Stomach smooth muscle (tissue), 2 donors: Measurements from ENCODE around the gene SIK2.

Experiments
- H3K27ac ChIP-seq: one replicate; pipeline ENCODE4 v1.7.0; 2013; ENCODE audit warnings: mild to moderate bottlenecking, low read length, inconsistent platforms
- H3K27me3 ChIP-seq, 2 donors: one replicate each; pipeline ENCODE4 v1.7.0; 2013; ENCODE audit warnings: low read length in 2 of 2; ENCODE audit not compliant: insufficient read depth in 2 of 2, control insufficient read depth in 1 of 2
- H3K36me3 ChIP-seq, 2 donors: one replicate each; pipeline ENCODE4 v1.7.0; 2013; ENCODE audit warnings: low read length in 2 of 2; ENCODE audit not compliant: control insufficient read depth in 2 of 2, insufficient read depth in 2 of 2
- H3K4me1 ChIP-seq: one replicate; pipeline ENCODE4 v1.7.0; 2013; ENCODE audit warnings: low read length; ENCODE audit not compliant: control insufficient read depth, insufficient read depth
- H3K4me3 ChIP-seq, 2 donors: one replicate each; pipeline ENCODE4 v1.7.0; 2013; ENCODE audit warnings: low read length in 2 of 2
- H3K9ac ChIP-seq, 2 donors: one replicate each; pipeline ENCODE4 v1.7.0; 2013; ENCODE audit warnings: low read length in 2 of 2, mild to moderate bottlenecking in 1 of 2
- H3K9me3 ChIP-seq, 2 donors: one replicate each; pipeline ENCODE4 v1.7.0; 2013; ENCODE audit warnings: low read length in 2 of 2; ENCODE audit not compliant: control insufficient read depth in 2 of 2
- donor health status: healthy.
- donor health status: Pancreatic carcinoma.

SIK2 gene

GRCh38 chr11:111623527-111624030, 21.3 kb downstream of the SIK2 start:
- H3K4me3 ChIP-seq = no peak overlapping the region
- H3K36me3 ChIP-seq = peaks cover 2 to 10% of the 10 kb centered on the region in 2 donors
- H3K27me3 ChIP-seq = no peaks in the 10 kb centered on the region
- H3K27ac ChIP-seq = no peak overlapping the region
- H3K9me3 ChIP-seq = no peaks in the 10 kb centered on the region
- H3K4me1 ChIP-seq = no peaks in the 10 kb centered on the region
- no peak overlapping the region for H3K9ac ChIP-seq

GRCh38 chr11:111624608-111625007, 22.4 kb downstream of the SIK2 start:
- Histone ChIP-seq H3K9me3 (no peaks in the 10 kb centered on the region), H3K4me3 (no peak overlapping the region), H3K27ac (no peak overlapping the region), H3K4me1 (no peaks in the 10 kb centered on the region), H3K27me3 (no peaks in the 10 kb centered on the region), H3K9ac (no peak overlapping the region), H3K36me3 (peaks cover 2 to 10% of the 10 kb centered on the region in 2 donors)

DNA sequence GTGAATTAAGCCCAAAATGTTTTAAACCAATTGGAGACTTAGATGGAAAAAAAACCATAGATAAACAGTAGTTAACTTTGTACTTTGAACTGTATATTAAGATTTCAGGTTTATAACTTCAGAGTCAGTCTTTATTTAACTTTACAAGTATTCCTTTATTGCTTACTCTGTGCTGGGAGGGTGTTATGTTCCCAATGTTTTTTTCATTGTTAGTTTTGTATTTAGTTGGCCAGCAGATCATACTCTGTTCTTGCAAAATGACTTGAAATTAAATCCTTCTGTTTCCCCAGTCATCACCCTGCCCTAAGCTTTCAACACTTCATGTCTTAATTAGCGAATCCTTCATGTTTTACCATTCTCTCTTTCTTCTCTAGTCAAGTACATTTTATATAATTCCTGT, 25.3 kb downstream of the SIK2 start:
- H3K36me3 ChIP-seq = peaks cover 2 to 7% of the 10 kb centered on the region in 2 donors
- no peaks in the 10 kb centered on the region for H3K4me1 ChIP-seq
- no peaks in the 10 kb centered on the region for H3K9me3 ChIP-seq
- H3K27ac ChIP-seq = no peak overlapping the region
- no peaks in the 10 kb centered on the region for H3K27me3 ChIP-seq
- no peak overlapping the region for H3K9ac ChIP-seq
- no peak overlapping the region for H3K4me3 ChIP-seq

DNA sequence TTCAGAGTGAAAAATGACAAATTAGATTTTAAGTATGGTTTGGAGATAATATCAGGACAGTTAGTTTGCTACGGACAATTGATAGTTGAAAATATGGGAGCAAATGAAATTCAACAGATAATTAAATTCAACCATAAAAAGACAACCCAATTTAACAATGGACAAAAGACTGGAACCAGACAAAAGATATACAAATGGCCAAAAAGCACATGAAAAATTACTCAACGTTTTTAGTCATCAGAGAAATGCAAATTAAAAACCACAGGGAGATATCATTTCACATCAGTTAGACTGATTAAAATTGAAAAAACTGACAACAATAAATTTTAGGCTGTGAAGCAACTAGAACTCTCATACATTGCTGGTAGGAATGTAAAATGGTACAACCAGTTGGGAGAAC, 27.2 kb downstream of the SIK2 start:
- H3K4me3 ChIP-seq = no peak overlapping the region
- no peak overlapping the region for H3K27ac ChIP-seq
- no peak overlapping the region for H3K9ac ChIP-seq
- no peaks in the 10 kb centered on the region for H3K36me3 ChIP-seq
- no peaks in the 10 kb centered on the region for H3K4me1 ChIP-seq
- no peaks in the 10 kb centered on the region for H3K27me3 ChIP-seq
- no peaks in the 10 kb centered on the region for H3K9me3 ChIP-seq

DNA sequence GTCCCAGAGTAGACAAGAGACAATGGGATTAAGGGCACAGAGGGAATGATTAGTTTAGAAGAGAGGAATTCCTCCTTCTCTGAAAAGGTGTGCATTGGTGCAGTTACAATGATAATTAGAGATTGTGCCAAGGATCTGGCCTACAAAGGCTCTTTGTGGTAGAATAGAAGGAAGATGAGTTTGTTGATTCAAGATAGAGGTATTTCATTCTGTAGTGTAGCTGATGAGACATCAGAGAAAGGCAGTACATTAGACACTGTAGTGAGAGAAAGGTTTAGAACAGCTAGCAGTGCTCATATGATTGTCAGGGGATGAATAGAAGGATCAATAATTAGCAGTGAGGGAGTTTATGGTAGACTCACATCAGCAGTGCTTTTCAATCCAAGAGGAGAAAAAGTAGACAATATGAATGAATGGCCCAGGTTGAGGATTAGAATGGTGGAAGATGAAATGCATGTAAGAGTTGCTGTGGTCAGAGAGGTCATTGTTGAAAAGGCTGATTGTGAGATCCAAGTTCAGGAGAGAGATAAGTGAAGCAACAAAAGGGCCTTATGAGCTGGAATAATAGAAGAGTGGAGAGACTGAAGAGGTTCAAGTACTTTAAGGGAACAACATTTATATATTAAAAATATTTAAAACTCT, 28.9 kb downstream of the SIK2 start:
- Histone ChIP-seq H3K36me3 (no peaks in the 10 kb centered on the region), H3K27me3 (no peaks in the 10 kb centered on the region), H3K4me3 (no peak overlapping the region), H3K27ac (no peak overlapping the region), H3K9me3 (no peaks in the 10 kb centered on the region), H3K4me1 (no peaks in the 10 kb centered on the region), H3K9ac (no peak overlapping the region)

DNA sequence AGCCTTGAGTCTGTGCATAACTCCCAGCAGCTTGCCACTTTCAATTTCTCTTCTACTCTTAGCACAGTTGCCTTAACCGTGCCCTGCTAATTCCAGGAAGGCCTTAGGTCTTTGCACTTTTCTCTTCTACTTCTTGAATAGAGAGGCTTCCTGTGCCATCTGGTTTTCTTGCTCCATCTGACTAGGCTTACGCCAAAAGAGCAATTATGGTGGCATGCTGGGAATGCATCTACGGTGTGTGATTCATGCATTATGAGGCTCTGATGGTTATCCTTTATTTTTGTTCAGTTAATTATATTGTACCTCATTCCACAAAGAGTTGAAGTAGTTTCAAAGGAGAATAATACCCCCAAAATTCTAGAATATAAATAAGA, 29.4 kb downstream of the SIK2 start:
- H3K27ac ChIP-seq = no peak overlapping the region
- no peak overlapping the region for H3K9ac ChIP-seq
- H3K4me3 ChIP-seq = no peak overlapping the region
- H3K4me1 ChIP-seq = no peaks in the 10 kb centered on the region
- H3K36me3 ChIP-seq = no peaks in the 10 kb centered on the region
- H3K9me3 ChIP-seq = no peaks in the 10 kb centered on the region
- H3K27me3 ChIP-seq = no peaks in the 10 kb centered on the region

GRCh38 chr11:111632516-111633220, 30.4 kb downstream of the SIK2 start:
- Histone ChIP-seq H3K4me3 (no peak overlapping the region), H3K4me1 (no peaks in the 10 kb centered on the region), H3K27me3 (no peaks in the 10 kb centered on the region), H3K9ac (no peak overlapping the region), H3K36me3 (no peaks in the 10 kb centered on the region), H3K9me3 (no peaks in the 10 kb centered on the region), H3K27ac (no peak overlapping the region)

DNA sequence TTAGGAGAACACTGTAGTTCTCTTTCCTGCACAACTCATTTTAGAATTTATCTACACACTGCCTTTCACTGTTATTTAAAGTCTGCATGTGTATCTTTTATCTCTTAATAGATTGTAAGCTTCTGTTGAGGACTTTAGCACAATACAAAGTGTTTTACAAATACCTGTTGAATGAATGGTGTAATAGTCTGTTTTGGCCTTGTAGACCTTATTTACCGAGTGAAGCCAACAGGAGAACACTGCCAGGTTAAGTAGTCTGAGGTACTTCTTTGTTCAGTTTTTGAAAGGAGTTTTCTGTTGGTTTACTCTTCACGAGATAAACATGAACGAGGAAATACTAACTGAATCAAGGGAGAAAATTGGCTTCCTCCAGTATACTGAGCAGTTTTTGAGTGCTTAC, 31.0 kb downstream of the SIK2 start:
- Histone ChIP-seq H3K36me3 (no peaks in the 10 kb centered on the region), H3K27ac (no peak overlapping the region), H3K9me3 (no peaks in the 10 kb centered on the region), H3K4me3 (no peak overlapping the region), H3K27me3 (no peaks in the 10 kb centered on the region), H3K9ac (no peak overlapping the region), H3K4me1 (no peaks in the 10 kb centered on the region)

GRCh38 chr11:111633756-111634362, 31.6 kb downstream of the SIK2 start:
- Histone ChIP-seq H3K27me3 (no peaks in the 10 kb centered on the region), H3K27ac (no peak overlapping the region), H3K9me3 (no peaks in the 10 kb centered on the region), H3K4me3 (no peak overlapping the region), H3K36me3 (no peaks in the 10 kb centered on the region), H3K4me1 (no peaks in the 10 kb centered on the region), H3K9ac (no peak overlapping the region)

DNA sequence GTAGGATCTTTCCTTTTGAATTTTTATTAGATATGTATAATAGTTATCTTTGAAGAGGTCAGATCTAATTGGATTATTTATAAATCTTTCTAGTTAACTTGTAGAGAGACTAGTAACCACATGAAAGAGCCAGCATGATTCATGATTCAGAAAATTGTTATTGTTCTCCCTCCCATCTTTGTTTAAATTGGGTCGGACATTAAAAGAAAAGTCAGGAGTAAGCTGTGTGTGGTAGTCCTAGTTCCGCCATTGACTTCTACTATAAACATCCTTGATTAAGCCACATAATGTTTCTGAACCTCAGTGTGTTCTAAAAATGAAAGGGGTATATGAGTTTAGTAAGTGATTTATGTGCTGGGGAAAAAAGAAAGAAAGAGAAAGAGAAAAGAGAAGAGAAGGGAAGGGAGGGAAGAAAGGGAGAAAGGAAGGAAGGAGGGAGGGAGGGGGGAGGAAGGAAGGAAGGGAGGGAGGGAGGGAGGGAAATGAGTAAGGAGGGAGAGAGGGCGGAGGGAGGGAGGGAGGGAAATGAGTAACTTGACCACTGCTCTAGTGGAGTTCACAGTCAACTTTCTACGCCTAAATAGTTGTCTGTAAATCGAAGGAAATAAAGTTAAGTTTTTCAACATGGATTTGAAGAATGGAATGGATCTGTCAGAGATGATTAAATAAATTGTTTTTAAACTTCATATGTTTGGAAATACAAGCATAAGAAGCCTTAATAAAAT, 32.9 kb downstream of the SIK2 start:
- Histone ChIP-seq H3K36me3 (no peaks in the 10 kb centered on the region), H3K4me1 (no peaks in the 10 kb centered on the region), H3K27ac (no peak overlapping the region), H3K4me3 (no peak overlapping the region), H3K9me3 (no peaks in the 10 kb centered on the region), H3K9ac (no peak overlapping the region), H3K27me3 (no peaks in the 10 kb centered on the region)
